Dermis microvascular lymphatic vessel endothelial cell (primary cell): ENCODE data around the gene HS3ST4. TPM values are rescaled to one million over a fixed set of nuclear protein-coding genes. Genes with fewer than 3 reads are reported as not detected.

Experiments
- DNase-seq, 2 donors: peaks; one replicate each; pipeline versions ENCODE4 v3.0.0 to v3.0.0-alpha.2; 2010; ENCODE audit warnings: low read depth in 2 of 2
- total RNA-seq: library from RNA; depleted of rRNA; stranded (reverse); fragments of >200 nt; gene quantifications from 2 replicates; pipeline ENCODE4 v1.2.1, GENCODE V29; 2014

The HS3ST4 gene
- total RNA-seq, 1 donor from 2014 or later: not detected

GRCh38 chr16:26186091-26186615 is 494.4 kb downstream of the HS3ST4 start:
- DNase-seq: no peak
